ENCODE data around the gene GSTM5.
A peak's percentile ranks its signal among the peaks of the same experiment; 100 is the strongest.
"Not testable (repeated sequence)": the region's sequence is repeated elsewhere in the genome, so short reads cannot be mapped to it uniquely, and the experiment has no call there.

The GSTM5 gene

GRCh38 chr1:109728870-109729269, 16.8 kb downstream of the GSTM5 start:
- no peak for DNase-seq (ENCODE audit: low spot score)

GRCh38 chr1:109730666-109731065, 18.6 kb downstream of the GSTM5 start:
- DNase-seq (ENCODE audit: low spot score) = no peak

- no peak for DNase-seq (ENCODE audit: low spot score)
These were observed 20.4 kb downstream of the GSTM5 start for GRCh38 chr1:109732390-109732881.

- DNase-seq (ENCODE audit: low spot score) = no peak
These were observed 21.3 kb downstream of the GSTM5 start for GRCh38 chr1:109733236-109733870.

GRCh38 chr1:109739738-109740614, 27.9 kb downstream of the GSTM5 start:
- DNase-seq (ENCODE audit: low spot score) = peak; percentile 49

GRCh38 chr1:109740615-109741373, 28.7 kb downstream of the GSTM5 start, which contains the start of gene GSTM3:
GSTM3 (minus strand) TSS chr1:109741038; CDS start chr1:109740287, 751 bp downstream.
- peak; percentile 1 for DNase-seq (ENCODE audit: low spot score)

- DNase-seq (ENCODE audit: low spot score) = not testable (repeated sequence)
These were observed 36.3 kb downstream of the GSTM5 start for GRCh38 chr1:109748311-109748710.

GRCh38 chr1:109749221-109749620, 37.2 kb downstream of the GSTM5 start:
- DNase-seq (ENCODE audit: low spot score) = no peak

GRCh38 chr1:109750241-109750882, 38.3 kb downstream of the GSTM5 start:
- DNase-seq (ENCODE audit: low spot score) = no peak

GRCh38 chr1:109750920-109751319, 38.9 kb downstream of the GSTM5 start:
- DNase-seq (ENCODE audit: low spot score) = no peak

- DNase-seq (ENCODE audit: low spot score) = no peak
These were observed 39.6 kb downstream of the GSTM5 start for GRCh38 chr1:109751531-109752260.

GRCh38 chr1:109754738-109755137, 42.7 kb downstream of the GSTM5 start:
- no peak for DNase-seq (ENCODE audit: low spot score)

GRCh38 chr1:109756325-109756724, 44.3 kb downstream of the GSTM5 start:
- not testable (repeated sequence) for DNase-seq (ENCODE audit: low spot score)

GRCh38 chr1:109756848-109757521, 44.9 kb downstream of the GSTM5 start:
- DNase-seq (ENCODE audit: low spot score) = no peak

- no peak for DNase-seq (ENCODE audit: low spot score)
These were observed 46.1 kb downstream of the GSTM5 start for GRCh38 chr1:109757936-109758786.

- DNase-seq (ENCODE audit: low spot score) = no peak
These were observed 47.7 kb downstream of the GSTM5 start for GRCh38 chr1:109759513-109760334.

GRCh38 chr1:109760581-109761226, 48.7 kb downstream of the GSTM5 start:
- DNase-seq (ENCODE audit: low spot score) = no peak

Measured in pons (tissue), 1 donor.